H1 (cell line): ENCODE results near the gene SPOCK1. TPM values are rescaled to one million over a fixed set of nuclear protein-coding genes. Genes with fewer than 3 reads are reported as not detected.

Experiments used
- CHD1 ChIP-seq: IDR thresholded peaks from 2 replicates; pipeline ENCODE4 v1.6.1; 2012; ENCODE audit warnings: low read depth, low read length, improper control_type of control experiment
- EP300 ChIP-seq, 2 experiments: IDR thresholded peaks; 1 replicate in 1 of 2; 2 replicates in 1 of 2; pipeline ENCODE4 v1.6.1; 2011 to 2012; ENCODE audit warnings: low read depth in 2 of 2, low read length in 2 of 2, mild to moderate bottlenecking in 2 of 2, borderline replicate concordance in 1 of 2, inconsistent platforms in 1 of 2, moderate library complexity in 1 of 2
- SAP30 ChIP-seq: fragments of 300-600 bp; sonication (generic); IDR thresholded peaks from 2 replicates; pipeline ENCODE4 v1.7.1; 2012; ENCODE audit warnings: low read length, moderate library complexity, mild to moderate bottlenecking, inconsistent platforms; ENCODE audit not compliant: insufficient read depth, insufficient replicate concordance
- SIN3A ChIP-seq, 2 experiments: IDR thresholded peaks in 1 of 2; conservative IDR thresholded peaks in 1 of 2; 2 replicates each; pipeline ENCODE4 v1.6.1; 2011 to 2012; ENCODE audit warnings: low read length in 2 of 2, improper control_type of control experiment in 1 of 2, low read depth in 1 of 2, mild to moderate bottlenecking in 1 of 2
- polyA plus RNA-seq, 7 experiments: library from polyadenylated mRNA; depleted of rRNA in 3 of 7; stranded (reverse) in 5 of 7; unstranded in 2 of 7; fragments of >200 nt in 5 of 7; fragments of 200-250 nt in 2 of 7; gene quantifications; 1 replicate in 5 of 7; 2 replicates in 1 of 7; 4 replicates in 1 of 7; pipeline versions ENCODE4 v1.2.1 to v1.2.3, GENCODE V29; 2011 to 2013; ENCODE audit warnings: missing spikeins in 2 of 7, mixed read lengths in 2 of 7
- total RNA-seq: library from RNA; stranded (reverse); fragmentation: NEBNext Ultra II Directional; extraction: Animal tissue kit (Norgen Biotek cat#: 25700); gene quantifications from 2 replicates; pipeline ENCODE4 v1.2.1, GENCODE V29; 2021

The SPOCK1 gene
- total and polyA plus RNA-seq, 2 of the 8 experiments (the other 6 are each of a cell fraction or from before 2014, with no cell fraction given), result 6.9 to 18.1 TPM

DNA sequence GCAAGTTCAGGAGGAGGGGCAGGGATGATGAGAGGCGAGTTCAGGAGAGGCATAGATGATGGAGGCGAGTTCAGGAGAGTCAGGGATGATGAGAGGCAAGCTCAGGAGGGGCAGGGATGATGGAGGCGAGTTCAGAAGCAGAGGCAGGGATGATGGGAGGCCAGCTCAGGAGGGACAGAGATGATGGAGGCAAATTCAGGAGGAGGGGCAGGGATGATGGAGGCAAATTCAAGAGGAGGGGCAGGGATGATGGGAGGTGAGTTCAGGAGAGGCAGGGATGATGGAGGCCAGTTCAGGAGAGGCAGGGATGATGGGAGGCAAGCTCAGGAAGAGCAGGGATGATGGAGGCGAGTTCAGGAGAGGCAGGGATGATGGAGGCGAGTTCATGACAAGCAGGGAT lies 17.8 kb upstream of the SPOCK1 start (continued):
- TF ChIP-seq SAP30 (no peak), SIN3A (conservative IDR thresholded peaks at IDR 0.05 in 1 of 2, IDR thresholded peaks at IDR 0.05 in 1 of 2; ENCODE audit: low read depth in 1 of 2, low read length in 2 of 2) (no peak), CHD1 (no peak), EP300 (IDR thresholded peaks at IDR 0.05; ENCODE audit: borderline replicate concordance in 1 of 2, low read depth in 2 of 2, low read length in 2 of 2) (no peak)
